GM20000 (cell line): Measurements from ENCODE around the gene ATP9B.
"Not testable (repeated sequence)": the region's sequence is repeated elsewhere in the genome, so short reads cannot be mapped to it uniquely, and the experiment has no call there.

Source experiments
- DNase-seq: peaks from one replicate; pipeline ENCODE4 v3.0.0; 2012; ENCODE audit warnings: low spot score
- CTCF ChIP-seq: IDR thresholded peaks from 2 replicates; pipeline ENCODE4 v1.5.1; 2012; ENCODE audit warnings: mild to moderate bottlenecking, control low read depth; ENCODE audit errors: extremely low read depth, missing control alignments

The ATP9B gene

GRCh38 chr18:79373736-79374135 lies 304.5 kb downstream of the ATP9B start:
- no peak for TF ChIP-seq CTCF
- no peak for DNase-seq

- peak; percentile 84 for DNase-seq
- no peak for TF ChIP-seq CTCF
These were observed 305.4 kb downstream of the ATP9B start for GRCh38 chr18:79374408-79375171.

- no peak for DNase-seq
- no peak for TF ChIP-seq CTCF
These were observed 306.4 kb downstream of the ATP9B start for GRCh38 chr18:79375441-79376154.

GRCh38 chr18:79376661-79377060 lies 307.5 kb downstream of the ATP9B start:
- DNase-seq: not testable (repeated sequence)

- DNase-seq: no peak
- no peak for TF ChIP-seq CTCF
These were observed 308.1 kb downstream of the ATP9B start for GRCh38 chr18:79377187-79377891.

GRCh38 chr18:79378536-79379250 lies 309.5 kb downstream of the ATP9B start:
- DNase-seq: peak; percentile 89
- peak; percentile 89 for TF ChIP-seq CTCF

- no peak for DNase-seq
- TF ChIP-seq CTCF: no peak
These were observed 310.2 kb downstream of the ATP9B start for GRCh38 chr18:79379251-79379905.
